SH-SY5Y (cell line): Measurements from ENCODE around the gene SMIM33.

Experiments used
- GATA2 ChIP-seq: IDR thresholded peaks from 2 replicates; pipeline ENCODE4 v1.6.1; 2011; ENCODE audit warnings: mild to moderate bottlenecking, low read depth, low read length
- GATA3 ChIP-seq: IDR thresholded peaks from 2 replicates; pipeline ENCODE4 v1.6.1; 2011; ENCODE audit warnings: low read depth, mild to moderate bottlenecking, low read length, moderate library complexity

- TF ChIP-seq GATA2: no peak
- no peak for TF ChIP-seq GATA3
Observed at GRCh38 chr5:139512786-139513390, 42.1 kb downstream of the SMIM33 start.
